T1000 (cell line): ENCODE data around the gene DNM2.

Source experiments
- DNase-seq: peaks from one replicate; lab custom pipeline; 2025; ENCODE audit warnings: mixed read lengths; lab: John Stamatoyannopoulos, UW

Gene DNM2

DNA sequence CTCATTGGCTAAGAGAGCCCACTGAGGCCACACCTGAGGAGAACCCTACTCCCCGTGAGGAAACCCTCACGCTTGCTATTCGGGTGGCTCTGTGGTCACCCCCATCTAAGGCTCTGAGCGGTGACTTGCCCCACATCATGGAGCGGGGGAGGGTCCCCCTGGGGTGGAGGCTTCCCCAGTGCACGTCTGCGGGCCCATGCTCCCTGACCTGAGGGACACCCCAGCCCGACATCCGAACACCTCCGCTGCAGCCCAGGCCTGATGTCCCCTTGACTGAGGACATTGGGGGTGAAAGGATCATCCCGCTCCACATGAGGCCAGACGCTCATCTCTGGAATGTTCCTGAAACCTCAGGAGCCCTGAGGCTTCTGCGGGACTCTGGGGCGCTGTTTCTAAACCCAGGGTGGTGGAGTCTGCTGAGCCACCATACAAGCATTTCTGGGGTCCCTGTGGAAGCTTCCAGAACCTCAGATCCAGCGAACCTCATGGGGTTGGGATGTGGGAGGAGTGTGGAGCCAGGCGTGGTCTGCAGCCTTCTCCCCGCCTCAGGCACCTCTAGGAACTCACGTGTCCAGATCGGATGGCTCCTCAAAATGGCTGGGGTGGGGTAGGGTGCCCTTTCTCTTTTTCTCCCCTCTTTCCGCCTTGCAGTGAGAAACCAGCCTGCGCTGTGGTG, 98.2 kb downstream of the DNM2 start:
- DNase-seq = no peak

DNA sequence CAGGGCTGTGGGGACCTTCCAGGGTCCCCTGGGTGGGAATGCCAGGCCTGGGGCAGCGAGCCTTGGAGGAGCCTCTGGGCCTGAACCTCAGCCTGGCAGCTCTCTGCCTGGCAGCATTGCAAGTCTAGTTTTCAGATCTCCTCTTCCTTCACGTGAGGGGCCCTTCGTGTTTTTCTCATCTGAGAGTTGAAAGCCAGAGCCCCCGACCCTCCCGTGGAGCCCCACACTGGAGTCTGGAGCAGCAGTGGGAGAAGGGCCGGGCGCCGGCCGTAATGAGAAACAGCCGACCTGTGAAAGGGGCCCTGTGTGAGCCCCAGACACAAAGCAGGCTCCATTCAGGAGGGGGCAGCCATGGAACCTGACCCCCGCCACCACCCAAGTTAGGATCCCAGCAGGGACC, 98.8 kb downstream of the DNM2 start:
- DNase-seq = no peak

DNA sequence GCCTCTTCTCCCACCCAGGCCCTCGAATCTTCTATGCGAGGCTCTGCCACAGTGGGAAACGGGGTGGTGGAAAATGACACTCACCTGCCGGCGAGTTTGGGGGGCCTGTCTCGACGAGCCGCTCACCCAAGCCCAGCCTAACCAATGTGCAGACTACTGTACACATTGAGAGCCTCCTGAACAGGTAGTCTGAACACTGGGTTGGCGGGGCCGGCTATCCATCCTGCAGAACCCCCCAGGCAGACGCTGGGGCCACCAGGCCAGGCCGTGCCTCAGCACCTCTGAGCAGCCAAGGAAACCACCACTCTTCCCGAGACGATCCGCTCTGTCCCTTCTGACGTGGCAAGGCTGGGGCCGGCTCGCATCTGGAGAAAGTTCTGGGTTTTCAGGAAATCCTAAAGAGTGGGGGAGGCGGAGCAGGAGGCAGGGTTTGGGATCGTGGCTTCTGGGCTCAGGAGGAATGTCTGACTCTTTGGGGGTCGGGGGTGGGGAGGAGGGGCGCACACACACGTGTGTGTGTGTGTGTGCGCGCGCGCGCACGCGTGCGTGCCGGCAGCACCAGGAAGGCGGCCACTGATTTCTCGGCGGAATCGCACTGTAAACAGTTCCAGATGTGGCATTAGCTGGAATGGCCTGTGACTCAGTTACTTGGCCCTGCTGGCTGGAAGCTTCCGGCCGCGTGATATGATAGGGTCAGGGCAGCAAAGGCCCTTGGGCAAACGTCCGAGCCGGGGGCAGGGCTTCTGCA, 99.6 kb downstream of the DNM2 start:
- DNase-seq = peak; percentile 69

DNA sequence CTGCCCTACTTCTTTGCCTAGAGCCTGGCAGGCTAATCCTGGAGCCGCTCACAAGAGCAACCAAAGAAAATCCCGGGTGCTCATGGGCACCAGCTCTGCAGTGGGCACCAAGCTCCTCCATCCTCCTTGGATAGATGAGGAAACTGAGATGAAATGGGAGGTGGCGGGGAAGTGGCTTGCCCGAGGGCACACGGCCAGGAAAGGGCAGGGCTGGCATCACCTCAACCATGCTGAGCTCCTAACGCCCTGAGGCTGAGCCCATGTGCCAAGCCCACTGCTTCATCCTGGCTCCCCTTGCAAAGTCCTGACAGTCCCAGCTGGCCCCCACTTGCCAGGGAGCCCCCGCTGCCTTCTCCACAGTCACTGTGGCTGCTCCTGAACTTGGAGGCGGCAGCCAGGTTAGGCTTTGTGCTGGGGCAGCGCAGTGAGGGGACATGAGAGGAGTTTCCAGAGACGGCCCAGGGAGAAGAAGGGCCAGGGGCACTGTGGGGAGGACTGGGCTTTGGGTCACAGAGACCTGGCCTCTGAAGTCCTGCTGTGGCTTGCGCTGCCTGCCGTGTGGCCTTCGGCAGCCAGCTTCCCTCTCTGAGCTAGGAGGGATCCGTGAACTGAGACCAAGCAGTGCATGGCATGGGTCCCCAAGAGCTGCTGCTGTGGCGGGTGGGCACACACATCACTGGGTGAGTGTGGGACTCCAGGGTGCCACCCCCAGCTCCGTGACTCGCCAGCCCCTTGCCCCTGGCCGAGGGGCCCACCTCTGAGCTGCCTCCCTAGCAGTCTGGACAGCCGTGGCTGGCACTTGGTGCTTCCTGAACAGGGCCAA, 100.6 kb downstream of the DNM2 start:
- DNase-seq = no peak

DNA sequence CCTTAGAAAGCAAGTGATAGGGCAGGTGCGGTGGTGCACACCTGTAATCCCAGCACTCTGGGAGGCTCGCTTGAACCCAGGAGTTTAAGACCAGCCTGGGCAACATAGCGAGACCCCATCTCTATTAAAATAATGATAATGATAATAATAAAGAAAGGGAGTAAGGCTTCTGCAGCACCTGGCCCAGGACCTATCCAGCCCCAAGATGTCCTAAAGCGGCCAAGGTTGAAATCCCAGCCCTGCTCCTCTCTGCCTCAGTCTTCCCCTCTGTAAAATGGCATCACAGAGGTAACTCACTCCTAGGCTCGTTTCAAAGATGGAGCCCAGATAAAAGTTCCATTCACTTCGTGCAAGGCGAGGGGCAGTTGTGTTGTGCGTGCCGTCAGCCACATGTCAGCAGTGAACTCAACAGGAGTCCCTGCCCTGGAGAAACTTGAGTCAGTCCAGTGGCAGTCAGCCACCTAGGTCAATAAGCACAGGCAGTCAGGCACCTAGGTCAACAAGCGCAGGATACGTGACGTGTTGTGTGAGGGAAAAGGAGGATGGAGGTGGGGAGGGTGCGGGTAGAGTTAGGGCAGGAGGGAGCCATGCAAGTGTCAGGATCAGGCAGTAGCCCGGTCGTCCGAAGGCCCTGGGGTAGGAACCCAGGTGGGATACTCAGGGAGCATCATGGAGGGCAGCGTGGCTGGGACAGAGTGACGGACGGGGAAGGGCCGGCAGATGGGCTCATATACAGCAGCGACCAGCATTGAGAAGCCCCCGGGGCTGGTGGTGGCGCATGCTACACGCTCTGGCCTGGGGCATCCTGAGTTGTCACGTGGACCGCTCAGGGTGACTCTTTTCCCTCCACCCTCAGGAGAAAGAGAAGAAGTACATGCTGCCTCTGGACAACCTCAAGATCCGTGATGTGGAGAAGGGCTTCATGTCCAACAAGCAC, 101.5 kb downstream of the DNM2 start:
- no peak for DNase-seq

DNA sequence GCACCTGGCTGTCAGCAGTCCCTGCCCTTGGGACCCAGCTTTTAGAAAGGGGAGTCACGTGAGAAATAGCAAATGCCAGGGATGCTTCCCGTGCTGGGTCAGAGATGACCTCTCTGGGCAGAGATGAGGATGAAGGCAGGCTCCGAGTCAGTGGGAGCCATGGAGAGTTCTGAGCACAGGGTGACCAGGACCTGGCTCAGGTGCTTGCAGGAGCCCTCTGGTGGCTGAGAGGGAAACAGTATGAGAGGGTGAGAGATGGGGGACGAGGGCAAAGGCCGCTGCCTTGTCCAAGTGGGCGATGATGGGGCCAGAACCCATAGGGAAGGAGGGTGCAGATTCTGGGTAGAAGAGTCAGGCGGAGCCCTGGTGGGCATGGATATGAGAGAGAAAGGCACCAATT, 102.3 kb downstream of the DNM2 start:
- DNase-seq = no peak

DNA sequence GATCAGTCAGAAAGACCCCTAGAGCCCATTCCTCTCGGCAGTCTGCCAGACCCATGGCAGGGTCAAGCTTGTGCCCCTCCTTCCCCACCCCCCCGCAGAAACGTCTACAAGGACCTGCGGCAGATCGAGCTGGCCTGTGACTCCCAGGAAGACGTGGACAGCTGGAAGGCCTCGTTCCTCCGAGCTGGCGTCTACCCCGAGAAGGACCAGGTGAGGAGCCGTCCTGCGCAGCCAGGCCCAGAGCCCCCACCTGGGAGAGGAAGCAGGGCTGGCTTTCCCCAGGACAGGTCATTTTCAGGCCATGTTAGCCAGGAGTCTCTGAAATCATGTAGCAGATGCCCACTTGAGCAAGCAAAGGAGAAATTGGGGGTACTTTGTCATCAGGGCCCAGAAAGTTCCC, 105.8 kb downstream of the DNM2 start:
- DNase-seq = no peak

DNA sequence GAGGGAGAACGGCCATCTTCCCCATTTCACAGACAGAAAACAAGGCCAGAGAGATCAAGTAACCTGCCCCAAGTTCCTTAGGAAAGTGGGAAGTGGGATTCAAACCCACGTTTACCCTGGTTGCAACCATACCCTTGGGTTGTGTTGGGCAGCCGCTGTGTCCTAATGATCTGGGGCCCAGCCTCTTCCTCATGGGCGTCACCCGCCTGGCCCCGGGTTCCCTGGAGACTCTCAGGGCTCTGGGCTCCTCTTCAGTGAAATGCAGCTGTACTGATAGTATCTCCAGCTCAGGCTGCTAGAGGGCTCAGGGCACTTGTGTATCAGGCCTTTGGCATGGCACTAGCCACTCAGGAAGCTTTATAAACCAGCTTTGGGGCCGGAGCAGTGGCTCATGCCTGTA, 108.4 kb downstream of the DNM2 start:
- no peak for DNase-seq

DNA sequence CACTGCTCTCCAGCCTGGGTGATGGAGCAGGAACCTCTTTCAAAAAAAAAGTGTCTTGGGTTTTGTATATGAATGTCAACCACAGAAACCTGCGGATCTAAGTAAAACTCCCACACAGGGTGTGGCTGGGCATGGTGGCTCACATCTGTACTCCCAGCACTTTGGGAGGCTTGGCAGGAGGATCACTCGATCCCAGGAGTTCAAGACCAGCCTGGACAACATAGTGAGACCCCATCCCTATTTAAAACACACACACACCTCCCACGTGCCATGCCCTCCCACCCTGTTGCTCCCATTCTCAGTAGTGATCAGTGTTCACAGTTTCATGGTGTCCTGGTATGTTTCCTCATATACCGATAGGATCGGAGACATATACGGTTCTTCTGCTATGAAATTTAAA, 109.0 kb downstream of the DNM2 start:
- no peak for DNase-seq

DNA sequence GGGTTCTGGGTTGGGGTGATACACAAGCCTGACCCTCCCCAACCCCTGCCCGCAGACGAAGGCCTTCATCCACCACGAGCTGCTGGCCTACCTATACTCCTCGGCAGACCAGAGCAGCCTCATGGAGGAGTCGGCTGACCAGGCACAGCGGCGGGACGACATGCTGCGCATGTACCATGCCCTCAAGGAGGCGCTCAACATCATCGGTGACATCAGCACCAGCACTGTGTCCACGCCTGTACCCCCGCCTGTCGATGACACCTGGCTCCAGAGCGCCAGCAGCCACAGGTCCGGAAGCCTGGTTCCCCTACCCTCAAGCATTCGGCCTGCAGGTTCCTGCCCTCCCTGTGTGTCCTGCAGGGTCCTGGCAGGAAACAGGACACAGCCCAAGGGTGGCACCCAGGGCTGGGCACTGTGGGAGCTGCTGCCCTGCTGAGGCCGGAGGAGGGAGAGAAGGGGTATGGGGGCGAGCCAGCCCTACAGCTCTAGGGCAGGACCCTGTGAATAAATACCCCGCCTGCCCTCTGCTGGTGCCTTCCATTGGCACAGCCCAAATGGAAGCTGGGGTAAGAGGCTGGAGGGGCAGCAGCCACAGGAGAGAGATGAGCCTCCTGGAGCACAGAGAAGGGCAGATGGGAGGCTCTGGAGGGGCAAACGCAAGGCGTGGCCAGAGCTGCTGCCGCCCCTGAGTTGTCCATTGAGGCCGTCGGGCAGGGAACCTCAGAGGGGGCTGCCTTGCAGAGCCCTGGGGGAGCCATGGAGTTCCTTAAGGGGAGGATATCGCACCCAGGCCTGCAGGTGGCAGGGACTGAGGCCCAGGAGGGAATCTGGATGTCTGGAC, 111.3 kb downstream of the DNM2 start:
- DNase-seq = no peak

DNA sequence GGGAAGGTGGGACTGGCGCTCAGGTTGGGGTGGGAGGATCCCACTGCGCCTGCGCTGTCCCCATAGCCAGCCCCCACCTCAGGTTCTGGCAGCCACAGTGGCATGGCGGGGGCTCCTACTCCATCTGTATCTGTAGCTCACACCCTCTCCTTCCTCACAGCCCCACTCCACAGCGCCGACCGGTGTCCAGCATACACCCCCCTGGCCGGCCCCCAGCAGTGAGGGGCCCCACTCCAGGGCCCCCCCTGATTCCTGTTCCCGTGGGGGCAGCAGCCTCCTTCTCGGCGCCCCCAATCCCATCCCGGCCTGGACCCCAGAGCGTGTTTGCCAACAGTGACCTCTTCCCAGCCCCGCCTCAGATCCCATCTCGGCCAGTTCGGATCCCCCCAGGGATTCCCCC, 112.1 kb downstream of the DNM2 start:
- DNase-seq = no peak

DNA sequence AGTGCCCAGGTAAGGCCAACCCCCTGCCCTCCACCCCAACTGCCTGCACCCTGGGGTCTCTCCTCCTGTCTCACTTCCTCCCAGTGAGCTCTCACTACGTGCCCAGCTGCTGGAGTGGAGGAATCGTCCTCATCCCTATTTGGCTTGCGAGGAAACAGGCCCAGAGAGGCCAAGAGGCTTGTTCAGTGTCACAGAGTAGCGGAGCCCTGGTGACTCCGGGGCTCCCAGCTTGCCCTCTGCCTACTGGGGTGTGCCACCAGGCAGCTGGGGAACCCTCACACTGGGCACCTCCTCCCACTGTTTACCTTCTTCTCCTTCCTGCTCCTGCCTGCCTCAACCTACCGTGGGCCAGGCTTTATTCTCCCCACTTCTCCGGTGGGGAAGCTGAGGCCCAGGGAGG, 112.5 kb downstream of the DNM2 start:
- DNase-seq = no peak

DNA sequence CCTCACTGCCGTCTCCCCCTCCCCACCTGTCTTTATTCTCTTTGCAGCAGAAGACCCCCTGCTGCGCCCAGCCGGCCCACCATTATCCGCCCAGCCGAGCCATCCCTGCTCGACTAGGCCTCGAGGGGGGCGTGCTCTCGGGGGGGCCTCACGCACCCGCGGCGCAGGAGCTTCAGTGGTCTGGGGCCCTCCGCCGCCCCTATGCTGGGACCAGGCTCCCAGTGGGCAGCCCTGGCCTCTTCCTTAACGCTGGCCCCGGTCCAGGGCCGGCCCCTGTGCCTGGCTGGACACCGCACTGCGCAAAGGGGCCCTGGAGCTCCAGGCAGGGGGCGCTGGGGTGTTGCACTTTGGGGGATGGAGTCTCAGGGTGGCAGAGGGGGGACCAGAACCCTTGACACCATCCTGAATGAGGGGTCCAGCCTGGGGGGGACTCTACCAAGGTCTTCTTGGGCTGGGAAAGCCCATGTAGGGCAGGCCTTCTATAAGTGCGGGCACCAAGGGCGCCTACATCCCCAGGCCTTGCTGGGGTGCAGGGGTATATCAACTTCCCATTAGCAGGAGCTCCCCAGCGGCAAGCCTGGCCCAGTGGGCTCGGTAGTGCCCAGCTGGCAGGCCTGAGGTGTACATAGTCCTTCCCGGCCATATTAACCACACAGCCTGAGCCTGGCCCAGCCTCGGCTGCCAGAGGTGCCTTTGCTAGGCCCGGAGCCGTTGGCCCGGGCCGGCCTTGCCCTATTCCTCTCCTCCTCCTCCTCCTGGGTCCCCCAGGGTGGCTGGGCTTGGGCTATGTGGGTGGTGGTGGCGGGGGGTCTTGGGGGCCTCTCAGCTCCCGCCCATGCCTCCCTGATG, 113.3 kb downstream of the DNM2 start:
- DNase-seq = no peak

DNA sequence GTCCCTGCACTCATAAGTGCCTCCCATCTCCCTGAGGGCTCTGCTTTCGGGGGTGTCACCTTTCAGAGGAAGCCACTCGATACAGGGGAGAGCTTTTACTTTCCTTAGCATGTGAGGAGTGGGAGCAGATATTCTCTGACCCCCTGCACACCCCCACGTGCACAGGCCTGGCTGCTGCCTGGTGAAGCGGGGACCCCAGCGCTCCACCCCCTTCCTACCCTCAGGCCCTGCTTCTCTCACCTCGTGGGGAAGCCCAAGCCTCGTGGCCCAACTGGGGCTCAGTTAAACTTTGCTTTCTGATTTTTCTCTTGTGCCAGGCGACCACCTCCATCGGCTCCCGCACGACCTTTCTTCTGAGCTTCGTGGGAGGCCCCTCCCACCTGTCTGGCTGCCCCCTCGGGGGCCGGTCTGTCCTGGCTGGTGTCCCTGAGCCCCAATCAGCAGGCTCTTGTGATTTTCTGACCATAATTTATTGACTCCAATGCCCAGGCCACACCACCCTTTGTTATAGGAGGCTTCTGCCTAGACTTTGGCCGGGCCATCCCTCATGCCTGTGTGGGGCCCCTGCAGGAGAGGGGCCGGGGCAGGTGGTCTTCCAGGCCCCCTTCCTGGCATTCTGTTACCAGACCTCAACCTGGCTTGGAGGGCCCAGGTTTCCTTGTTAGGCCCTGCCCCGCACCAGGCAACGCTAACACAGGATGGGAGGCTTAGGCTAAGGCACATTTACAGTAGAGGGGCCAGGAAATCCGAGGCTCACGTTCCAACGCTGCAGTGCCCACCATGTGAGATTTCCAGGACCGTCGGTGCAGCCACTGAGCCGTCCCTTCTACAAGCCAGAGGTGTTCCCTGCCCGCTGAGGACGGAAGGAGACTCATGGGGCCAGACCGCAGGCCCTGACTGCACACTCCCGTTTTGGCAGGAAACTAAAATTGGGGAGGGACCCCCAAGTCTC, 114.4 kb downstream of the DNM2 start:
- no peak for DNase-seq

DNA sequence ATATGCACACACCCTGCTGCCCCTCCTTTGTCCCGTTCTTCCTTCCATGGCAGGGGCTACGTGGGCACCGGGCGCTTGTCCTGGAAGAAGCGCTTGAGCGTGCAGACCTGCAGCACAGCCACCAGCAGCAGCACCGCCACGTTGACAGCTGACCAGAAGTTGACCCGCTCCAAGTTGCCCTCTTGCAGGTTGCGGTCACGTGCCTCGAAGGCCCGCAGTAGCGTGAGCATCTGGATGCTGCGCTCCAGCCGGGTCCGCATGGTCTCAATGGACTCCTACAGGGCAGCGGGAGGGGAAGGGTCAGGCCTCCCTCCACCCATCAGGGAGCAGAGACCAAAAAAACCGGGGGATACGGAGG, 115.0 kb downstream of the DNM2 start:
- DNase-seq = no peak

DNA sequence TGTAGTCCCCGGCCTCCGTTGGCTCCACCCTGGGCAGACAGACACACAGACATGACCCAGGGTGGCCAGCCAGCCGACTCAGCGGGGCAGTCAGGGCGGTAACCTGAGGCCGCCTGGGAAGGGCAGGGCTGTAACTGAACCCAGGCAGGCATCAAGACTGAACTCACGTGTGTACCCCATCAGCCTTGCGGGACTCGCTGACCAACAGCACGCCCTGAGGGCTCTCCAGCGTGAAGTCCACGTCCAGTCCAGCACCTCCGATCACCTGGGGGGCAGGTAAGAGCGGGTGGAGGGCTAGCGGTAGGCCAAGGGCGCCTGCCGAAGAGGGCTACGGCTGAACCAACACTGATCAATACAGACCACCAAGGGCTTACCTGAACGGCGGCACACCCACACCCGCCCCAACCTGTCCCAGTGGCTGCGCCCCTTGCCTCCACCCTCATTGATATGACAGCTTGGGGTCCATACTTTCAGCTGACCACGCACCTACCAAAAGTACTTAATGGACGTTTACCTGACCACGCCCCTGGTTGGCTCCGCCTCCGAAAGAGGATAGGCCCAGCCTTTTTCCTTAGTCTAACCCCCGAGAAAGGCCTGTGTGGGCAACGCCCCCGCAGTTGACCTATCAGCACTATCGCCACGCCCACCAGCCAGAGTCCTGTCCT, 117.3 kb downstream of the DNM2 start:
- no peak for DNase-seq

DNA sequence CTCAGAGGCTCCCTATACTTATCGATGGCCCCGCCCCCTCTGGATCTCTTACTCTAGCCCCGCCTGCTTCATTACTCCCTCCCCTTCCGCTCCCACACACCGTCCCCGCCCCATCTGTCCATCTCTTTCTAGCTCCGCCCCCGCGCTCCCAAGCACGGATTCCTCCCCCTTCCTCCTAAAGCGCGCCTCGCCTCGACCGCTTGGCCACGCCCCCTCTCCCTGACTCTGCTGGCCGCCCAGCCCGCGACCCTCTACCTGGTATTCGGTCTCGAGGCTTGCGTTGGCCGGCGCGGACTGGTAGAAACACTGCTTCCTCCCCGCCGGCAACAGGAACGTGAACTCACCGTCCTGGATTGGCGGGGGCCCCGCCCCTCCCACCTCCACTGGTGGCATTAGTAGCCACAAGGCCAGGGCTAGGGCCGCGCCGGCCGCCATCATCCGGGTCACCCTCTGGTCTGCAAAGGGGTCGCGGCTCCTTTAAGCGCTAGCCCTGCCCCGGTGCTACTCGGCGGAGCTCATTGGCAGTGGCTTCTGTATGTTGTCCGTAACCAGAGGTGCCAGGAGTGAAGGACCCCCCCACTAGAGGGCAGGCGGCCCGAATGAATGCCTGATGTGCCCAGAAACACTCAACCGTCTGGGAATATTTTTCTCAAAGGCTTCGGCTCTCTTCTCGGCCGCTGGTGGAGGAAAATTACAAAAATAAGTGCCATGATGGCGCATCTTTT, 118.0 kb downstream of the DNM2 start, which contains the start of gene TMED1:
TMED1 (minus strand) TSS at position 459 of the 725 bp plus-strand sequence; CDS start at position 438, 21 bp downstream.
- DNase-seq = peak; percentile 99
